K562 (cell line): ENCODE results near the gene MRPL32. TPM values are rescaled to one million over a fixed set of nuclear protein-coding genes. Genes with fewer than 3 reads are reported as not detected.

ENCODE experiments used
- CTCF ChIP-seq, 3 experiments: IDR thresholded peaks in 2 of 3; conservative IDR thresholded peaks in 1 of 3; 2 replicates each; pipeline ENCODE4 v1.5.1; 2011 to 2012; ENCODE audit warnings: low read length in 3 of 3, mild to moderate bottlenecking in 3 of 3, control low read depth in 2 of 3, improper control_type of control experiment in 1 of 3, inconsistent platforms in 1 of 3, low read depth in 1 of 3, mixed read lengths in 1 of 3, moderate library complexity in 1 of 3; ENCODE audit not compliant: insufficient read depth in 2 of 3
- HLTF ChIP-seq: fragments of 450-650 bp; IDR thresholded peaks from 2 replicates; pipeline ENCODE4 v1.6.1; 2016
- RCOR1 ChIP-seq, 2 experiments: IDR thresholded peaks; 2 replicates each; pipeline ENCODE4 v1.6.1; 2012; ENCODE audit warnings: low read depth in 2 of 2, low read length in 2 of 2, borderline replicate concordance in 1 of 2, improper control_type of control experiment in 1 of 2
- SMAD4 ChIP-seq: fragments of 250-450 bp; sonication (Bioruptor Pico); conservative IDR thresholded peaks from 2 replicates; pipeline ENCODE4 v1.8.0; 2021; ENCODE audit warnings: inconsistent platforms, mild to moderate bottlenecking, moderate library complexity
- STAG1 ChIP-seq: sonication (generic); formaldehyde crosslinking; IDR thresholded peaks from 2 replicates; pipeline ENCODE4 v1.5.0; 2020; ENCODE audit warnings: missing genetic modification reagents, borderline replicate concordance
- ZNF24 ChIP-seq: fragments of 450-650 bp; IDR thresholded peaks from 2 replicates; pipeline ENCODE4 v1.6.1; 2016
- polyA plus RNA-seq, 8 experiments: library from polyadenylated mRNA; depleted of rRNA in 4 of 8; stranded (reverse) in 5 of 8; unstranded in 3 of 8; fragments of >200 nt; fragmentation: Nextera tagmentation in 2 of 8; fragmentation: Illumina TruSeq in 1 of 8; extraction: Ambion mirVana in 2 of 8; extraction: Trizol in 1 of 8; gene quantifications; 2 replicates each; pipeline versions ENCODE4 v1.2.1 to v1.2.3, GENCODE V29; 2011 to 2014; ENCODE audit warnings: inconsistent platforms in 1 of 8, missing spikeins in 1 of 8
- total RNA-seq, 7 experiments: library from RNA; depleted of rRNA in 6 of 7; stranded (reverse); fragments of >200 nt in 6 of 7; fragmentation: Illumina TruSeq in 2 of 7; extraction: Trizol in 2 of 7; gene quantifications; 2 replicates each; pipeline versions ENCODE4 v1.2.1 to v1.2.3, GENCODE V29; 2011 to 2021; ENCODE audit warnings: low replicate concordance in 1 of 7

The MRPL32 gene
- total and polyA plus RNA-seq, 9 of the 15 experiments (the other 6 are each of a cell fraction or from before 2014, with no cell fraction given), result 75.5 to 351 (median 138) TPM

GRCh38 chr7:42940985-42941847, 9.0 kb downstream of the MRPL32 start (continued):
- TF ChIP-seq CTCF (IDR thresholded peaks at IDR 0.05 in 2 of 3, conservative IDR thresholded peaks at IDR 0.05 in 1 of 3; ENCODE audit: insufficient read depth in 2 of 3, low read depth in 1 of 3, low read length in 3 of 3) (peak; percentile 85 to 94 (median 89)), SMAD4 (CRISPR knock-in tag) (0 out of 2 replicates have a peak, but pooled peaks have one; percentile 18), ZNF24 (peak; percentile 26; the same call in 1 of the 2 replicates), HLTF (no peak), STAG1 (CRISPR knock-in tag) (peak; percentile 43; the same call in 1 of the 2 replicates), RCOR1 (IDR thresholded peaks at IDR 0.05; ENCODE audit: borderline replicate concordance in 1 of 2, low read depth in 2 of 2, low read length in 2 of 2) (peak in 1 of 2 experiments; percentile 49; a peak in 1 of 4 replicates)
